ENCODE measurements around the gene NPB. TPM values are rescaled to one million over a fixed set of nuclear protein-coding genes. Genes with fewer than 3 reads are reported as not detected.

The NPB gene
- total and polyA plus RNA-seq, 2 donors (not counting 1 experiment from before 2014, with no cell fraction given) = 0.31 to 0.83 TPM

GRCh38 chr17:81924557-81925532 lies 22.8 kb downstream of the NPB start:
- H3K27me3 ChIP-seq (ENCODE audit: control insufficient read depth, insufficient read depth, low read length) = no peaks in the 10 kb centered on the region
- H4K20me1 ChIP-seq (ENCODE audit: control insufficient read depth, extremely low read depth, insufficient read depth, low read length) = no peaks in the 10 kb centered on the region
- DNase-seq (ENCODE audit: low read depth in 2 of 2) = no peak
- H3K4me3 ChIP-seq (replicated peaks in 1 of 4; ENCODE audit: control extremely low read depth in 1 of 4, insufficient read depth in 1 of 4, low read depth in 3 of 4, low read length in 4 of 4) = peak overlapping the region in 1 of 4 experiments; percentile 54
- TF ChIP-seq EZH2 (IDR thresholded peaks at IDR 0.05; ENCODE audit: low read length, missing control alignments) = no peak
- no peak for TF ChIP-seq CTCF (conservative IDR thresholded peaks at IDR 0.05 in 1 of 2, IDR thresholded peaks at IDR 0.05 in 1 of 2; ENCODE audit: low read depth in 1 of 2, low read length in 2 of 2)
- H3K4me2 ChIP-seq (ENCODE audit: extremely low read depth, insufficient read depth, low read length) = no peak overlapping the region
- H3K9ac ChIP-seq (ENCODE audit: insufficient read depth, low read length) = no peak overlapping the region
- peaks cover 22% of the 10 kb centered on the region for H3K36me3 ChIP-seq (ENCODE audit: control insufficient read depth, insufficient read depth, low read length)
- peaks cover 63% of the 10 kb centered on the region for H3K79me2 ChIP-seq (ENCODE audit: control insufficient read depth, insufficient read depth, low read length)
- peaks cover 28% of the 10 kb centered on the region for H3K4me1 ChIP-seq (ENCODE audit: control insufficient read depth, extremely low read depth, insufficient read depth, low read length)
- no peak overlapping the region for H3K27ac ChIP-seq (ENCODE audit: insufficient read depth, low read length)
- no peak overlapping the region for H2AFZ ChIP-seq (ENCODE audit: low read length)
- no peaks in the 10 kb centered on the region for H3K9me3 ChIP-seq (ENCODE audit: control insufficient read depth, insufficient read depth, low read depth, low read length)

- Histone ChIP-seq H3K79me2 (ENCODE audit: control insufficient read depth, insufficient read depth, low read length) (peaks cover 52% of the 10 kb centered on the region), H3K9ac (ENCODE audit: insufficient read depth, low read length) (peak overlapping the region; percentile 92), H3K9me3 (ENCODE audit: control insufficient read depth, insufficient read depth, low read depth, low read length) (no peaks in the 10 kb centered on the region), H3K4me1 (ENCODE audit: control insufficient read depth, extremely low read depth, insufficient read depth, low read length) (peaks cover 27% of the 10 kb centered on the region), H3K36me3 (ENCODE audit: control insufficient read depth, insufficient read depth, low read length) (peaks cover 17% of the 10 kb centered on the region), H3K27me3 (ENCODE audit: control insufficient read depth, insufficient read depth, low read length) (no peaks in the 10 kb centered on the region), H3K4me3 (replicated peaks in 1 of 4; ENCODE audit: control extremely low read depth in 1 of 4, insufficient read depth in 1 of 4, low read depth in 3 of 4, low read length in 4 of 4) (peak overlapping the region; percentile 67 to 91 (median 77)), H3K27ac (ENCODE audit: insufficient read depth, low read length) (peak overlapping the region; percentile 92), H4K20me1 (ENCODE audit: control insufficient read depth, extremely low read depth, insufficient read depth, low read length) (no peaks in the 10 kb centered on the region), H2AFZ (ENCODE audit: low read length) (no peak overlapping the region), H3K4me2 (ENCODE audit: extremely low read depth, insufficient read depth, low read length) (peak overlapping the region; percentile 98)
- DNase-seq (ENCODE audit: low read depth in 2 of 2) = no peak
- TF ChIP-seq EZH2 (IDR thresholded peaks at IDR 0.05; ENCODE audit: low read length, missing control alignments) = no peak
- no peak for TF ChIP-seq CTCF (conservative IDR thresholded peaks at IDR 0.05 in 1 of 2, IDR thresholded peaks at IDR 0.05 in 1 of 2; ENCODE audit: low read depth in 1 of 2, low read length in 2 of 2)
Observed at GRCh38 chr17:81925860-81926450, 23.9 kb downstream of the NPB start.

- H3K36me3 ChIP-seq (ENCODE audit: control insufficient read depth, insufficient read depth, low read length) = peaks cover 14% of the 10 kb centered on the region
- no peak for TF ChIP-seq CTCF (conservative IDR thresholded peaks at IDR 0.05 in 1 of 2, IDR thresholded peaks at IDR 0.05 in 1 of 2; ENCODE audit: low read depth in 1 of 2, low read length in 2 of 2)
- no peak for TF ChIP-seq EZH2 (IDR thresholded peaks at IDR 0.05; ENCODE audit: low read length, missing control alignments)
- peak overlapping the region; percentile 92 for H3K27ac ChIP-seq (ENCODE audit: insufficient read depth, low read length)
- no peak overlapping the region for H2AFZ ChIP-seq (ENCODE audit: low read length)
- peak overlapping the region; percentile 92 for H3K9ac ChIP-seq (ENCODE audit: insufficient read depth, low read length)
- DNase-seq (ENCODE audit: low read depth in 2 of 2) = peak; percentile 82
- H3K9me3 ChIP-seq (ENCODE audit: control insufficient read depth, insufficient read depth, low read depth, low read length) = no peaks in the 10 kb centered on the region
- H3K4me2 ChIP-seq (ENCODE audit: extremely low read depth, insufficient read depth, low read length) = peak overlapping the region; percentile 98
- peaks cover 48% of the 10 kb centered on the region for H3K79me2 ChIP-seq (ENCODE audit: control insufficient read depth, insufficient read depth, low read length)
- peaks cover 23% of the 10 kb centered on the region for H3K4me1 ChIP-seq (ENCODE audit: control insufficient read depth, extremely low read depth, insufficient read depth, low read length)
- H3K4me3 ChIP-seq (replicated peaks in 1 of 4; ENCODE audit: control extremely low read depth in 1 of 4, insufficient read depth in 1 of 4, low read depth in 3 of 4, low read length in 4 of 4) = peak overlapping the region; percentile 67 to 91 (median 77)
- no peaks in the 10 kb centered on the region for H3K27me3 ChIP-seq (ENCODE audit: control insufficient read depth, insufficient read depth, low read length)
- no peaks in the 10 kb centered on the region for H4K20me1 ChIP-seq (ENCODE audit: control insufficient read depth, extremely low read depth, insufficient read depth, low read length)
Observed at GRCh38 chr17:81926451-81927151, 24.6 kb downstream of the NPB start.

Data from fibroblast of lung (primary cell).